Keratinocyte (primary cell): ENCODE results near the gene PLXDC2. TPM values are rescaled to one million over a fixed set of nuclear protein-coding genes. Genes with fewer than 3 reads are reported as not detected.

Experiments
- DNase-seq: peaks from one replicate; pipeline ENCODE4 v3.0.0-alpha.2; 2011; ENCODE audit warnings: low read depth, missing footprints, low spot score
- FAIRE-seq: peaks from 2 replicates; lab custom pipeline; 2011; peaks lifted over from hg19 to GRCh38; lab: Jason Lieb, UNC
- H2AFZ ChIP-seq: 2 replicates; pipeline ENCODE4 v1.6.0; 2012; ENCODE audit warnings: low read length, control low read depth, inconsistent platforms; ENCODE audit not compliant: control insufficient read depth
- H3K27ac ChIP-seq: 2 replicates; pipeline ENCODE4 v1.5.1; 2011; ENCODE audit warnings: low read length; ENCODE audit not compliant: control insufficient read depth, insufficient read depth
- H3K27me3 ChIP-seq: 3 replicates; pipeline ENCODE4 v1.6.0; 2011; ENCODE audit warnings: low read length; ENCODE audit not compliant: control insufficient read depth, insufficient read depth; ENCODE audit errors: extremely low read depth
- H3K36me3 ChIP-seq, 2 experiments: 2 replicates in 1 of 2; 3 replicates in 1 of 2; pipeline ENCODE4 v1.5.1; 2011; ENCODE audit warnings: low read length in 2 of 2, mild to moderate bottlenecking in 1 of 2; ENCODE audit not compliant: control insufficient read depth in 2 of 2, insufficient read depth in 2 of 2; ENCODE audit errors: extremely low read depth in 1 of 2
- H3K4me1 ChIP-seq: 3 replicates; pipeline ENCODE4 v1.5.1; 2011; ENCODE audit warnings: low read length; ENCODE audit not compliant: control insufficient read depth, insufficient read depth; ENCODE audit errors: extremely low read depth
- H3K4me2 ChIP-seq: 3 replicates; pipeline ENCODE4 v1.6.0; 2011; ENCODE audit warnings: low read depth, low read length; ENCODE audit not compliant: control insufficient read depth, insufficient read depth; ENCODE audit errors: extremely low read depth
- H3K4me3 ChIP-seq, 3 experiments: fragments of 200-600 bp in 1 of 3; sonication (generic) in 1 of 3; 2 replicates in 2 of 3; 3 replicates in 1 of 3; pipeline ENCODE4 v1.5.1; 2011 to 2016; ENCODE audit warnings: low read length in 3 of 3, mild to moderate bottlenecking in 3 of 3, control low read depth in 2 of 3, inconsistent platforms in 1 of 3, low read depth in 1 of 3, mixed read lengths in 1 of 3, mixed run types in 1 of 3, moderate library complexity in 1 of 3; ENCODE audit not compliant: control insufficient read depth in 2 of 3, insufficient read depth in 2 of 3; ENCODE audit errors: extremely low read depth in 1 of 3
- H3K79me2 ChIP-seq: 2 replicates; pipeline ENCODE4 v1.6.0; 2012; ENCODE audit warnings: low read length; ENCODE audit not compliant: control insufficient read depth, insufficient read depth
- H3K9ac ChIP-seq: 3 replicates; pipeline ENCODE4 v1.6.0; 2011; ENCODE audit warnings: low read length; ENCODE audit not compliant: control insufficient read depth, insufficient read depth; ENCODE audit errors: extremely low read depth
- H3K9me1 ChIP-seq: 3 replicates; pipeline ENCODE4 v1.6.0; 2011; ENCODE audit warnings: low read length; ENCODE audit not compliant: control insufficient read depth, insufficient read depth; ENCODE audit errors: extremely low read depth
- H3K9me3 ChIP-seq: 2 replicates; pipeline ENCODE4 v1.5.1; 2012; ENCODE audit warnings: low read depth, low read length; ENCODE audit not compliant: control insufficient read depth
- H4K20me1 ChIP-seq: 3 replicates; pipeline ENCODE4 v1.6.0; 2011; ENCODE audit warnings: low read length; ENCODE audit not compliant: control insufficient read depth, insufficient read depth; ENCODE audit errors: extremely low read depth
- EZH2 ChIP-seq: IDR thresholded peaks from one replicate; pipeline ENCODE4 v1.6.1; 2012; ENCODE audit warnings: inconsistent platforms, mild to moderate bottlenecking, low read length, moderate library complexity
- dilution Hi-C: fragments of 300-500 bp; cut with MboI; formaldehyde crosslinking; loops from one replicate; pipeline ENCODE4 v1.7.0; 2020; ENCODE audit warnings: low sequenced_read_pairs; ENCODE audit not compliant: extremely low pct_ligation_motif_present
- polyA plus RNA-seq, 5 experiments: library from polyadenylated mRNA; depleted of rRNA in 3 of 5; stranded (reverse) in 3 of 5; stranded (forward) in 1 of 5; unstranded in 1 of 5; fragments of >200 nt; gene quantifications; 1 replicate in 1 of 5; 2 replicates in 3 of 5; 3 replicates in 1 of 5; pipeline versions ENCODE4 v1.2.1 to v1.2.3, GENCODE V29; 2011 to 2012; ENCODE audit warnings: missing spikeins in 2 of 5, low read depth in 1 of 5, low replicate concordance in 1 of 5
- TF ChIP-seq, protein P1 (sequence below), 3 experiments: IDR thresholded peaks in 1 of 3; conservative IDR thresholded peaks in 1 of 3; optimal IDR thresholded peaks in 1 of 3; 2 replicates in 2 of 3; 3 replicates in 1 of 3; pipeline versions ENCODE3 to v1.5.1; 2011; ENCODE audit warnings: low read length in 3 of 3, mild to moderate bottlenecking in 3 of 3, moderate library complexity in 2 of 3, control low read depth in 1 of 3, inconsistent platforms in 1 of 3; ENCODE audit not compliant: insufficient read depth in 2 of 3; ENCODE audit errors: extremely low read depth in 1 of 3

The PLXDC2 gene
- polyA plus RNA-seq, 1 donor (not counting 4 experiments of a cell fraction or from before 2014, with no cell fraction given) = 12.9 TPM

DNA sequence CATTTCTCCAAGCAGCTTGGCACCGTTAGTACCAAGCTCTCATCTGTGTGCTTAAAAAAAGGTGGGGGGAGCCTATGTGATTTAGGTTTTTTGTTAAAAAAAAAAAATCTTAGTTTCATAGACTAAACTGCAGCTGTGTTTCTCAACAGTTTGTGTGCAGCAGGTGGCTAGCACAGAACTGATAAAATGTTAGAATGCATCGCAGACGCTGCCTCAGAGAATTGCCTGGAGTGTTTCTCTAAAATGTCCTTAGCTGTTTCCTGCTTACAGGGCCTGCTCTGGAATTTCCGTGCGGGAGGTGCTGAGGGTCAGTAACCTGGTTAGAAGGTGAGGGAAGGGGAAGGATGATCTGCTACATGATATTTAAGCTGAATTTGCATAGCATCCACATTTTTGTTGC, 268.9 kb downstream of the PLXDC2 start:
- no peaks in the 10 kb centered on the region for H3K36me3 ChIP-seq
- no peak overlapping the region for H3K4me3 ChIP-seq
- H3K4me2 ChIP-seq = no peak overlapping the region
- DNase-seq (no peak), FAIRE-seq (no peak)
- no peaks in the 10 kb centered on the region for H3K27me3 ChIP-seq
- dilution Hi-C loops = no loop called here
- H3K9me3 ChIP-seq = no peaks in the 10 kb centered on the region
- H3K79me2 ChIP-seq = no peaks in the 10 kb centered on the region
- H3K4me1 ChIP-seq = peaks cover 7% of the 10 kb centered on the region
- no peak overlapping the region for H3K9ac ChIP-seq
- no peaks in the 10 kb centered on the region for H3K9me1 ChIP-seq
- TF ChIP-seq, protein P1, sequence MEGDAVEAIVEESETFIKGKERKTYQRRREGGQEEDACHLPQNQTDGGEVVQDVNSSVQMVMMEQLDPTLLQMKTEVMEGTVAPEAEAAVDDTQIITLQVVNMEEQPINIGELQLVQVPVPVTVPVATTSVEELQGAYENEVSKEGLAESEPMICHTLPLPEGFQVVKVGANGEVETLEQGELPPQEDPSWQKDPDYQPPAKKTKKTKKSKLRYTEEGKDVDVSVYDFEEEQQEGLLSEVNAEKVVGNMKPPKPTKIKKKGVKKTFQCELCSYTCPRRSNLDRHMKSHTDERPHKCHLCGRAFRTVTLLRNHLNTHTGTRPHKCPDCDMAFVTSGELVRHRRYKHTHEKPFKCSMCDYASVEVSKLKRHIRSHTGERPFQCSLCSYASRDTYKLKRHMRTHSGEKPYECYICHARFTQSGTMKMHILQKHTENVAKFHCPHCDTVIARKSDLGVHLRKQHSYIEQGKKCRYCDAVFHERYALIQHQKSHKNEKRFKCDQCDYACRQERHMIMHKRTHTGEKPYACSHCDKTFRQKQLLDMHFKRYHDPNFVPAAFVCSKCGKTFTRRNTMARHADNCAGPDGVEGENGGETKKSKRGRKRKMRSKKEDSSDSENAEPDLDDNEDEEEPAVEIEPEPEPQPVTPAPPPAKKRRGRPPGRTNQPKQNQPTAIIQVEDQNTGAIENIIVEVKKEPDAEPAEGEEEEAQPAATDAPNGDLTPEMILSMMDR (optimal IDR thresholded peaks at IDR 0.05 in 1 of 3, IDR thresholded peaks at IDR 0.05 in 1 of 3, conservative IDR thresholded peaks at IDR 0.05 in 1 of 3; ENCODE audit: extremely low read depth in 1 of 3, insufficient read depth in 2 of 3, low read length in 3 of 3) = no peak
- no peak for TF ChIP-seq EZH2
- no peak overlapping the region for H3K27ac ChIP-seq
- no peaks in the 10 kb centered on the region for H4K20me1 ChIP-seq
- no peak overlapping the region for H2AFZ ChIP-seq

DNA sequence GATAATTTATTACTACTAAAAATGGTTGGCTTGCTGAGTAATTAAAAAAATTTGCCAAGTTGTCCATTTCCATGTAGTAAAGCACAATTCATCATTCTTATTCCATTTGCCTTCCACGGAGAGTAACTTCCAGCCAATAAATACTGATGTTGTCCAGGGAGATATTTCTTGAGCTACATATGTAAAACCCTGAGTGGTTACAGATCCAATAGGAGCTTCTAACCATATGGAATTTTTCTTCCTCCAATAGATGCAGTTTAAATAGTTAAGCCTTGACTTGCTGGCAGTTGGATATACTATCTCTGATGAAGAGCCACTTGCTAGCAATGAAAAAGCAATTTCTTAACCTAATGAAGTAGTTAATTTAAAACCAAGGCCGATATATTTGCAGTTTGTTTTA, 271.1 kb downstream of the PLXDC2 start:
- DNase-seq (no peak), FAIRE-seq (no peak)
- Histone ChIP-seq H3K4me1 (peaks cover 7% of the 10 kb centered on the region), H3K27ac (no peak overlapping the region), H3K9ac (no peak overlapping the region), H3K27me3 (no peaks in the 10 kb centered on the region), H3K4me2 (no peak overlapping the region), H4K20me1 (no peaks in the 10 kb centered on the region), H3K4me3 (no peak overlapping the region), H3K79me2 (no peaks in the 10 kb centered on the region), H2AFZ (no peak overlapping the region), H3K36me3 (no peaks in the 10 kb centered on the region), H3K9me3 (no peaks in the 10 kb centered on the region), H3K9me1 (no peaks in the 10 kb centered on the region)
- TF ChIP-seq EZH2 = no peak
- TF ChIP-seq, protein P1 (optimal IDR thresholded peaks at IDR 0.05 in 1 of 3, IDR thresholded peaks at IDR 0.05 in 1 of 3, conservative IDR thresholded peaks at IDR 0.05 in 1 of 3; ENCODE audit: extremely low read depth in 1 of 3, insufficient read depth in 2 of 3, low read length in 3 of 3) = no peak
- dilution Hi-C loops = no loop called here
